ENCODE measurements around the gene LYPD4. TPM values are rescaled to one million over a fixed set of nuclear protein-coding genes. Genes with fewer than 3 reads are reported as not detected.

Gene LYPD4
- total RNA-seq, 4 donors from 2014 or later: not detected

- WGBS, 2 donors (ENCODE audit: low coverage in 1 of 2): 37 to 48% methylated on average over 2 to 8 of the region's 9 CpGs
- no peaks in the 10 kb centered on the region for H3K9me3 ChIP-seq
- H3K27me3 ChIP-seq: no peaks in the 10 kb centered on the region
- peak overlapping the region in 3 of 4 donors; percentile 95 to 96 (median 95) for H3K27ac ChIP-seq
- peaks cover 4 to 62% (median 19%) of the 10 kb centered on the region in 3 donors for H3K4me1 ChIP-seq
- TF ChIP-seq EP300 (IDR thresholded peaks at IDR 0.05) (no peak), POLR2A (IDR thresholded peaks at IDR 0.05) (no peak), POLR2AphosphoS5 (IDR thresholded peaks at IDR 0.05) (no peak), CTCF (IDR thresholded peaks at IDR 0.05) (no peak)
- ATAC-seq: no peak
- peak overlapping the region; percentile 86 to 99 for H3K4me3 ChIP-seq
- peaks cover 0 to 52% of the 10 kb centered on the region in 2 donors for H3K36me3 ChIP-seq
Measured at GRCh38 chr19:41861116-41861768, 16.8 kb upstream of the LYPD4 start.

GRCh38 chr19:41860419-41861115, 16.1 kb upstream of the LYPD4 start:
- 0% methylated on average over 4 of the region's 45 CpGs; no CpG with 5 or more reads in 1 of the 2 donors for WGBS, 2 donors (ENCODE audit: low coverage in 1 of 2)
- Histone ChIP-seq H3K9me3 (no peaks in the 10 kb centered on the region), H3K4me3 (peak overlapping the region; percentile 86 to 99), H3K27ac (peak overlapping the region; percentile 81 to 96 (median 95)), H3K4me1 (peaks cover 4 to 57% (median 16%) of the 10 kb centered on the region in 3 donors), H3K36me3 (peaks cover 0 to 47% of the 10 kb centered on the region in 2 donors), H3K27me3 (peaks cover 2% of the 10 kb centered on the region)
- ATAC-seq: no peak
- TF ChIP-seq POLR2AphosphoS5 (IDR thresholded peaks at IDR 0.05): peak; percentile 40
- TF ChIP-seq CTCF (IDR thresholded peaks at IDR 0.05): no peak
- TF ChIP-seq EP300 (IDR thresholded peaks at IDR 0.05): no peak

GRCh38 chr19:41859618-41860418, 15.3 kb upstream of the LYPD4 start, which contains the start of gene RPS19:
TSS of gene RPS19 (plus strand) at chr19:41860255. CDS start at chr19:41860775, 520 bp downstream.
- Histone ChIP-seq H3K27me3 (peaks cover 8% of the 10 kb centered on the region), H3K27ac (peak within 1 kb of the TSS; percentile 81 to 96 (median 95)), H3K9me3 (no peaks in the 10 kb centered on the region), H3K36me3 (peaks cover 0 to 39% of the 10 kb centered on the region in 2 donors), H3K4me1 (peaks cover 4 to 50% (median 16%) of the 10 kb centered on the region in 3 donors), H3K4me3 (peak within 1 kb of the TSS; percentile 86 to 99)
- ATAC-seq: peak; percentile 95
- TF ChIP-seq POLR2A (IDR thresholded peaks at IDR 0.05) (peak; percentile 85 to 88), CTCF (IDR thresholded peaks at IDR 0.05) (peak in 3 of 4 experiments; percentile 68 to 92 (median 89)), POLR2AphosphoS5 (IDR thresholded peaks at IDR 0.05) (peak; percentile 95), EP300 (IDR thresholded peaks at IDR 0.05) (no peak)
- 0% methylated on average over 35 of the region's 76 CpGs; no CpG with 5 or more reads in 1 of the 2 donors for WGBS, 2 donors (ENCODE audit: low coverage in 1 of 2)

- Histone ChIP-seq H3K27me3 (peaks cover 13% of the 10 kb centered on the region), H3K36me3 (peaks cover 0 to 33% of the 10 kb centered on the region in 2 donors), H3K9me3 (no peaks in the 10 kb centered on the region), H3K4me3 (peak overlapping the region in 1 of 2 donors; percentile 99), H3K27ac (peak overlapping the region; percentile 5 to 96 (median 95)), H3K4me1 (peaks cover 4 to 44% (median 16%) of the 10 kb centered on the region in 3 donors)
- TF ChIP-seq POLR2AphosphoS5 (IDR thresholded peaks at IDR 0.05) (no peak), EP300 (IDR thresholded peaks at IDR 0.05) (no peak)
- WGBS, 2 donors (ENCODE audit: low coverage in 1 of 2): 0 to 9% methylated on average over 4 to 7 of the region's 8 CpGs
- no peak for ATAC-seq
Measured at GRCh38 chr19:41859213-41859617, 14.7 kb upstream of the LYPD4 start.

- Histone ChIP-seq H3K9me3 (no peaks in the 10 kb centered on the region), H3K27ac (no peak overlapping the region), H3K4me1 (no peaks in the 10 kb centered on the region), H3K36me3 (no peaks in the 10 kb centered on the region), H3K27me3 (peaks cover 42% of the 10 kb centered on the region), H3K4me3 (no peak overlapping the region)
- no peak for ATAC-seq
- 67% methylated on average over 1 of the region's 2 CpGs; no CpG with 5 or more reads in 1 of the 2 donors for WGBS, 2 donors (ENCODE audit: low coverage in 1 of 2)
- TF ChIP-seq POLR2A (IDR thresholded peaks at IDR 0.05) (no peak), CTCF (IDR thresholded peaks at IDR 0.05) (no peak), EP300 (IDR thresholded peaks at IDR 0.05) (no peak), POLR2AphosphoS5 (IDR thresholded peaks at IDR 0.05) (no peak)
Measured at GRCh38 chr19:41853768-41854167, 9.3 kb upstream of the LYPD4 start.
